GM18519 (cell line): ENCODE data around the gene KRT2.
"Not testable (repeated sequence)": the region's sequence is repeated elsewhere in the genome, so short reads cannot be mapped to it uniquely, and the experiment has no call there.

Experiments
- ATAC-seq: cut with Tn5 transposase; IDR thresholded peaks from one replicate; pipeline ENCODE4 v1.9.1; 2021; ENCODE audit warnings: mild to moderate bottlenecking, moderate library complexity; ENCODE audit not compliant: unreplicated experiment, low FRiP score

Gene KRT2

DNA sequence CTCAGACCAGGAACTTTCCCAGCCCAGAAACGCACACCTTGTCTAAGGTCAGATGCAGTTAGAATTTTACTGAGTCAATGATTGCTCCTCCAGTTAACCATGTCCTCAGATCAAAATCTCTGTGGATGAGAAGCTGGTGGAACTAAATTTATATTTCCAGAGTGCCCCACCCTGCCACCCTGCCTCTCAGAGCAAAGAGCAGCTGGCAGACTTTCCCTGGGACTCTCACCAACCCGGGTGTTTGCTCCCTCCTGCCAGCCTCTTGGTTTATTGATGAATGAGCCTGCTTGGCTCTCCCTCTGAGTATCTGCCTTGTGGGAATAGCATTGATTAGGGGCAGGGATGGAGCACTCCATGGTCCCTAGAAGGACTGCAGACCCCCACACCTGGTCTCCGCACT, 34.1 kb upstream of the KRT2 start:
- ATAC-seq: no peak

DNA sequence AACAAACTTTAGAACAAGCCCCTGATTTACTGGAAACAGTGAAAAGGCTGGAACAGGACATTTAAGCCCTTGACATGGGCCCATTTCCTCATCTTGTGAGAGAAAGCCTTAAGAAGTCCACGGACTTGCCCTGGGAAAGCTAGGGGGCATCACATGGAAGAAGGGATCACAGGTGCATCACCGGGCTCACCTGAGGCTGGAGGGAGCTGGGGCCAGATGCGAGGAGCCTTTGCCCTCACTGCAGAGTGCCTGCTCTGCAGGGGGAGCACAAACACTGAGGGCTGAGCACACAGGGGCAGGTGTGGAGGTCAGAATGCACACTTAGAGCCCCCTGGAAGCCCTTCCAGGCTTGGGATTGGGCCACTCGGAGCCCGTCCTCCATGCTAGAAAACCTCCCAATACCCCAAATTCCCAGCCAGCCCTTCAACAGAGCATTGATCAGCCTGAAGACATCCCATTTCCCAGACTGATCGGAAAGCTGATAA, 33.4 kb upstream of the KRT2 start:
- ATAC-seq: no peak

DNA sequence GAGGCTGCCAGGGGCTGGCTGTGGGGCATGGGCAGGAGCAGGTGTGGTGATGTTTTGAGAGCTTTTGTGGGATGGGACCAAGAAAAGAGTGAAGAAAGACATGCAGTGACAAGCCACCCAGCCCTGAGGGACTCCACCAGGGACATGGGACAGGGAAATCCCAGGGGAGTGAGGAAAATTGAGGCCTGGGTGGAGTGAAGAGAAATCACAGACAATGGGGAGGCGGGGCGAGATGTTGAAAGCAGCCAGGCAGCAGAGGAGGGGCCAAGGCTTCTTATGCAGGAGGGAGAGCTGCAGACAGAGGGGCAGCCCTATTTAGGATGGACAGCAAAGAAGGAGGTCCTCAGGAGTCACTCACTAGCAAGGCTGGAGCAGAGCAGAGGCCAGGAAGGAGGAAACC, 32.4 kb upstream of the KRT2 start:
- no peak for ATAC-seq

DNA sequence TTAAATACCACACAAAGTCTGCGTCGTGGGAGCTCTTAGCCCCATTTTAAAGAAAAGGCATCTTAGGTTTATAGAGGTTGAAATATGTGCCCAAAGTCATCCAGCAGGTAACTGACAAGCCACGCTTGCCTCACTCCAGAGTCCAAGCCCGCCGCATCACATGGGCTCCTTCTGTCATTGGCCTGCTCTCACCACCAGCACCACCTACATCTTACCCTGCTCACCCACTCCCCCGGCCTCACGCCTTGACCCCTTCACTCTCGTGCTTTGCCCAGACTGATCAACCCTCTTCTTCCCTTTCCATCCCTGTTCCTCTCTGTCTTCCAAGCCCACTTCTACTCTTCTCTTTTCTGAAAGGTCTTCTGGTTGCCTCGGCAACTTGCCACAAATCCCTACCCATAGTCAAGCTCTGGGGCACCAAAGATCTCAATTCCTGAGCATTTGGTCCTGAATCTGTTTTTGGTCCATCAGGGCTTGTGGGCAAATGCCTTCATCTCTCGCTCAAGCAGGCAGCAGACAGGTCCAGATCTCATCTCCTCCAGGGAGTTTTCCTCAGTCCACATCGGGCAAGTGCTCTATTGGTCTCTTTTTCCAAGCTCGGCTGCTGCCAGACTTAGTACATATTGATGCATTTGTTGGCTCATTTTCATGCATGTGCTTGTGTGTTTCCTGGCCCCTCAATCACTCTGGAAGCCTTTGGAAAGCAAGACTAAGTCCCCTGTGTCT, 31.7 kb upstream of the KRT2 start:
- ATAC-seq: no peak

DNA sequence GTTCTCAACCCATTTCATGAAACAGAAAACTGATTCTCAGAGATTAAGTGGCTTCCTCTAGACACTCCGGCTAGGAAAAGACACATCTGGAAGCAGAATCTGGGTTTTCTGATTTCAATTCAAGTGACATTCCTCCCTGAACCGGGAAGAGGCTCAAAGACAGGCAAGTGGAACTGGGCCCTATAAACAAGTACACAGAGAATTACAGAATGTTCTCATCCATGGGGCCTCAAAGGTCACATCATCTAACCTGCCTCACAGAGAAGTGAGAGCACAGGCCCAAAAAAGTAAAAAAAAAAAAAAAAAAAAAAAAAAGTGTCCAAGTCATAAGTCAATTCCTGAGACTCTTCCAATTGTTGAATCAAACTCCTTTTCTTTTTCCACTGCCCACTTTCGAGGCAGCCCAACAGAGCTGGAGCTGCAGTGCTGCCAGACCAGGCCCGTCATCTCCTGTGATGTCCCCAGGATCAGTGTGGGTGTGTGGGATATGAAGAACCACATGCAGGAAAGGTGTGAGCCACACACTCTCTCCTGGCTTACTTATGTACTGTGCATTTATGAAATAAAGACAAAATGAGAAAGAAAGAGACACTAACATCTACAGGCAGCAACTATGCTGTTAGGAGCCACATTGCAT, 31.0 kb upstream of the KRT2 start:
- ATAC-seq: no peak

DNA sequence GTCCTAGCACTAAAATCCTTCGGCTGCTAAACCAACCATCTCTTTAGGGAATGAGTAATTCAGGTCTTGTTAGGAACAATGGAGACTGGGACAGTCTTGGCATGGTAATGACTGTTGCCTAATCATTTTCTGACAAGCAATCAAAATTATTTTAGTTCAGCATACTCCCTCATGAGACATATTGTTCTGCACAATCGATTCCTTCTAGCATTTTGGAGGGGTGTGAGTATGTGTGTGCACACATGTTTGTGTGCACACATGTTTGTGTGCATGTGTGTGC, 30.3 kb upstream of the KRT2 start:
- no peak for ATAC-seq

DNA sequence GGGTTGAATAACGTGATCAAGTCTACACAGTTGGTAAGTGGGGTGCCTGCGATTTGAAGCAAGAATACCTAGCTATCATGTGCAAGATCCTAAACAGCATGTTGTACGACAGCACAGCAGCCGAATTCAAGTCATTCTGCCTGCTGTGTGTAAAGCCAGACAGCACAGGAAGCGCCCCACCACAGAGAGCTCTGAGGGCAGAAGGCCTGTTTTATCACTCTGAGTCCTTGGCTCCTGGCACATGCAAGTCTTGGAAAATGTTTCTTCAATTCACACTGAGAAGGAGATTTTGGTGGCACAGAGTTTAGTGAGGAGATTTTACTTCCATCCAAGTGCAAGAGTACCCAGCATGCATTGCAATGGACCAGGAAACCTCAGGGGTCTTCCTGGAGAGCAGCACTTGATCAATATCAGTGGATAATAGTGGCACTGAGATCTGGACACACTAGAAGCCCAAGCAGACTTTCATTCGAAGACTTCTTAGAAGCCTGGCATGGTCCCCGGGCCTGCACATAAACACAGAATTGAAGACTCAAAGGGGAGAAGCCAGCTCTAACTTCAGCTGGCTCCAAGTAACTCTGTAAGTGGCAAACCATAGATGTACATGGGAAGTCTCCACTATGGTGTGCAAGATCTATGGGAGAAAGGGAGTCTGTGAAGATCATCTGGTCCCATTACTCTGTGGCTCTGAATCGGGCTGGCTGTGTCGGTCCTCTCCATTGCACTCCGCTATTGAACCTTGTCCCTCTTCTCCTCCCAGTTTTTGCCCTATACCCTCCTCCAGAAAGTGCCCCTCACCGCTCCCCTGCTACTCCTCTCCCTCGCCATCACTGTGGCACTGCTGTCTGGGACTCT, 29.7 kb upstream of the KRT2 start:
- ATAC-seq: no peak

DNA sequence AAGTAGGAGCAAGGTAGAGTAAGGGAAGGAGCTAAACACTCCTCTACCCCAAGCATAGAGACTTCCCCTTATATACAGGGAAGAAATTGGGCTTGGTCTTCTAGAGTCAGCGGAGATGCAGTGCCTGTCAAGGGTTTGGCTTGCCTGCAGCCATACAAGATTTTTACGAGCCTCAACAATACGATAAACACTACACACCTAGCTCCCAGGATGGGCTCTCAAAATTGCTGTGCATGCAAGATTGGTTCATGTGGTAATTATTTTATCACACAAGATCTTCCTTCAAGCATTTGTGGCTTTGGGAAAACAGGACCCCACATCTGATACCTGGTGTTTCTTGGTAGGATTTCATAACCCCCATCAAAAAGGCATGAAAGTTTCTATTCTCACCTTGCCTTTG, 28.4 kb upstream of the KRT2 start, which contains the start of gene KRT1:
Gene KRT1 (minus strand): TSS at position 45 of the 400 bp plus-strand sequence. CDS start 59 bp downstream, outside the sequence.
- ATAC-seq: no peak

DNA sequence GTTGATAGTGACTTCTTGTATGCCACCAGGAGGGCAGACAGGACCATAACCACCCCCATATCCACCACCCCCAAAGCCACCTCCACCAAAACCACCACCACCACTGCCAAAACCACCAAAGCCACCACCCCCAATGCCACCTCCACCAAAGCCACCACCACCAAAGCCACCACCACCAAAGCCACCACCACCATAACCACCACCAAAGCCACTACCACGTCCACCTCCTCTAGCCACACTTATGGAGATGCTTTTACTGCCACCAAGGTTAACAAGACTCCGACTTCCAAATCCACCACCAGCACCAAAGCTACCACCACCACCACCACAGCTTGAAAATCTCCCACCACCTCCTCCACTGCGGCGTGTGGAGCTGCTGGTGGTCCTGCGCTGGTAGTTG, 27.9 kb upstream of the KRT2 start:
- no peak for ATAC-seq

DNA sequence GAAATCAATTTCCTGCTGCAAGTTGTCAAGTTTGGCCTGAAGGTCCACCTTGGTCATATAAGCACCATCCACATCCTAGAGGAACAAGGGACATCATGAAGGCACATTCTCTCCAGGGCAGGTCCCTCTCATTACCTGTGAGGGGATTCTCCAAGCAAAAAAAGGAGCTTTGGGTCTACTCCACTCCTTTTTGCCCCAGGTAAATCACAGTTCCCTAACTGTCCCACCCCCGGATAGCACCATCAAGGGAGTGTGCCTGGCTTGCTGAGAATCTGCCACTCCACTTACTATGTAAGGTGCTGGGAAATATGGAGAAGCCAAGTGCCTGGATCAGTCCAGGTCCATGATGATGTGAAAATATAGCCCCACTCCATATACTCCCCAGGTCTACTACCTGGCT, 25.7 kb upstream of the KRT2 start:
- ATAC-seq: no peak

DNA sequence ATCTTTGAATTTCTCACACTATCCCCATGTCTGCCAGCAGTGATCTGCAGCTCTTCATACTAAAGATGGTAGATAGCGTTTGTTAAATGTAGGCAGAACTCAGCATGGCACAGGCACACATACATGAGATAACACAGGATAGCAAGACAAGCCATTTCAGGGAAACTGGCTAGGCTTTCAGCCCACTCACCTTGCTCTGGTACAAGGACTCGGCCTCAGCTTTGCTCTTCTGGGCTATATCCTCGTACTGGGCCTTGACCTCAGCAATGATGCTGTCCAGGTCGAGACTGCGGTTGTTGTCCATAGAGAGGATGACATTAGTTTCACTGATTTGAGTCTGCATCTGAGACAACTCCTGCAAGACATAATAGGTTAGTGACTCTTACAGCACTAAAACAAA, 25.1 kb upstream of the KRT2 start:
- ATAC-seq: no peak

DNA sequence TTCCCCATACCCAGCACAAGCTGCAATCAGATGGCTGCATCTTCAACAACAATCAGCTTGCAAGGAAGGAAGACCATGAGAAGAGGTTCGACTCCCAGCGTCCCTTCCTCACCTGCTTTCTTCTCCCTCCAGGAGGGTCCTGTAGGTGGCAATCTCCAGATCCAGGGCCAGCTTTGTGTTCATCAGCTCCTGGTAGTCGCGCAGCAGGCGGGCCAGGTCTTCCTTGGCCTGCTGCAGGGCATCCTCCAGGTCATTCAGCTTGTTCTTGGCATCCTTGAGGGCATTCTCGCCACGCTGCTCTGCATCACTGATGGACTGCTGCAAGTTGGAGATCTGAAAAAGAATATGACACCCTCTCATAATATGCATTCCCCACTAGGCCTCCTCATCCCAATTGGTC, 24.2 kb upstream of the KRT2 start:
- ATAC-seq: no peak

DNA sequence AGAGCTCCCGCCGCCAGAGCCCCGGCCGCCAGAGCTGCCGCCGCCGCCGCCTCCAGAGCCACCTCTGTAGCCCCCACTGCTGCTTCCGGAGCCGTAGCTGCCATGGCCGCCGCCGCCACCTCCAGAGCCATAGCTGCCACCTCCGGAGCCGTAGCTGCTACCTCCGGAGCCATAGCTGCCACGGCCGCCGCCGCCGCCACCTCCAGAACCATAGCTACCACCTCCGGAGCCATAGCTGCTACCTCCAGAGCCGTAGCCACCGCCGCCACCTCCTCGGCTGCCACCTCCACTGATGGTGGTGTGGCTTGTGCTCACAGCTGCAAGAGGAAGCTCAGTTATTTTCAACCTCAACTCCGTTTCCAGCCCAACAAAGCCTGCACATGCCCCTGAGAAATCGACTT, 23.3 kb upstream of the KRT2 start:
- ATAC-seq: no peak

DNA sequence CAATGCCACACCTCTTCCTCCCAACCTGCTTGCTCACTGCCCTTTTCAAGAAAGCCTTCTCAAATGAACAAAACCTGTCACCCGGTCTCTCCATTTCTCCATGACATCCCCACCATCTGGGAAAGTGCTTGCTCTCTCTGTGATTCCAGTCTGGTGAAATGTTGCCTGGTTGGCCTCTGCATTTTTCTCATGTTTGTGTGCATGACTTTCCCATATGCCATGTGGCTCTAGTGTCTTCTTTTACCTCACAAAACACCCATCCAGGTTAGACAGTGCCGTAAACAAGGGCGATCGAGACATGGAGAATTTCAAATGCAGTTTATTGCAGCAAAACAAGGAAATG, 22.4 kb upstream of the KRT2 start:
- no peak for ATAC-seq

DNA sequence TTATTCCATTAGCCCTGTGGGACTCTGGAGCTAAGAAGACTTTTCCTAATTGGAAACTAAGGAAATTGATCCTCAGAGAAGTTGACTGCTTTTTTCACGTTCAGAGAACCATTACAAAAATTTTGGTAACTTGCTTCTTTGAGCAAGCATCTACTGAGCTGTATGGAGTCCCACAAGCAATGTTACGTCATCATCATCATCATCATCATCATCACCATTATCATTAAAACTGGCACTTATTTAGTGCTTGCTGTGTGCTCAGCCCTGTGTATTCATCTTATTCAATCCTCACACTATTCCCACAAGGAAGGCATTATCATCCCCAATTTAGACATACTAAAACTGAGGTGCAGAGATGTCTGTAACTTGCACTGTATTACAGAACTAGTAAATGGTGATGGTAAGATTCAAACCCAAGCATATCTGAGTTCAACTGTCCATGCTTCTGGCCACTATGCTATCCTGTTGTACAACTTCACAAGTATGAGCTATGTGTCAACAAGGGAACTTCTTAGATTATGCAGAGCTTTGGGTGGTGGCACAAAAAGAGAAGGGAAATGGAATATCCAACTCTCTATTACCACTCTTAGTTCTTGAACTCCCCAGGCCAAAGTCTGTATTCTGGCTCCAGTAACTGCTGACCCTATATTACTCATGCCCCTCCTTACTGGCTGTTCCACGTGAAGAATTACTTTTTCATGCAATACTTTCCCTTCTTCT, 21.9 kb upstream of the KRT2 start:
- no peak for ATAC-seq

DNA sequence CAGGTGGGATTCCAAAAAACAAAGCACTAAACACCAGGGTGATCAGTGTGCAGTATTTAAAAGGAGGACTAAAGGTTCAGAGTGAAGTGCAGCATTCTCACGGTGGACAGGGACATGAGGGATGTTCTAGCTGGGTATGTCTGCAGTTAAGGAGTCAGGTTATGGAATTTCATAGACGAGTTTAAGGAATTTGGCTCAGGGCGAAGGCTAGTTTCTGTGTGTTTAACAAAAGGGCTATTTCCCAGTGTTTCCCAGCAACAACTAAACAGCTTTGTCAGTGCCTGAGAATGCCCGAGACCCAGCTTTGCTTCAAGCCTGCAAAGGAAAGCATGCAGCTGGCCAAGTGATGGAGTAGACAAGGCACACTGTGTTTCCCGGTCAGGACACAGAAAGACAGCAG, 21.2 kb upstream of the KRT2 start:
- ATAC-seq: no peak

DNA sequence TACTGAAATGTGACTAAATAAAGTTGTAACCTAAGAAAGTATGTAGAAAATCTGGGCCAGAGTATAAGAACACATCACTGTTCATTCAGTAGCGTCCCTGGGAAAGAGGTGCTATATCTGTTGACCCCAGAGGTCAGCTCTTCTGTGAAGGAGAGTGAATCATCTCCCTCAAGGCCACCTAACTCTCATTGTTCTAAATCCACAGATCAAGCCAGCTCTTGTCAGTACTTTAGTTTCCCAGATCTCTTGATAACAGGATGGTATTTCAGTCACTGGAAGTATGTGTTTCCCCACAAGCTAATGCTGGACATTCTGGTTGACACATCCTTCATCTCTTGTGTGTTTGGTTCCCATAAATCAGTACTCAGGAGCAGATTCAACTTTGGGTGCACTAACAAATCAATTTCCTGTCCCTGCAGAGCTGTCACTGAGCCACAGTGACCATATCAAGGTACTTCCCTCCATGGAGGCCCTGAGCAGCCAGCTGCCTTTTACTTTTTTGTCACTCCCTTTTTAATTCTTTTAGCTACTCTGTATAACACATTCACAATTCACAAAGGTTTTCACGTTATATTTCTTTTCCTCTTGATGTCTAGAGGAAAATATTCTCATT, 20.4 kb upstream of the KRT2 start:
- ATAC-seq: no peak

DNA sequence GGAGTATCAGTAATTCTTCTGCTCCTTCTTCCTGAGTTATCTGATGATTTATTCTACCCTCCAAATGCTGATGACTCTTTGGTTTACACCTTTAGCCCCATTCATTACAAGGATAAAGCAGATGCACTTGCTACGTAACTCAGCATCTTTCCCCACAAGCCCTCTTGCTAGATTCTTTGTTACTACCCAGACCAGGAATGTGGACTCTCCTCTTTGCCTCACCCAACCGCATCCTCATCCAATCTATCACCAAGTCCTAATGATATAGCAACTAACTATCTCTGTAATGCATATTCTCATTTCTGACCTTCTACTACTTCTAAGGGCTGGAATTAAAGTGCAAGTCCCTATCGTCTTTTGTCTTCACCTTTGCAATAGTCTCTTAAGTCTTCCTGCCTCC, 18.9 kb upstream of the KRT2 start:
- no peak for ATAC-seq

DNA sequence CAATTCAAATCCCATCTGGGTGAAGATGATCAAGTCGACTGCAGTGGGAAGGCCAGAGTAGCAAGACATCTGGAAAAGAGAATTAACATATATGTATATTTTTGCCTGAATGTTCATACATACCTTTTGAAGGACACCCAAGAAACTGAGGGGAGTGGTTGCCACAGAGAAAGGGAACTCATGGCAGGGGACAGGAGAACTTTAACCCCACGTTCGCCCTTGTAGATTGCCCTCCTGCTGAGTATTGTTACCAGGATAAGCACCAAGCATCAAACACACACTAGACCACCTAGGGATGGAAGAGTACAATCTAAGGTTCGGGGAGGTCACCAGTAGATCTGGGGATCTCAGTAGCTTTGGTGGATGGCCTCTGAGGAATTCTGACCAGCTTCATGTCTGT, 18.5 kb upstream of the KRT2 start:
- ATAC-seq: no peak

DNA sequence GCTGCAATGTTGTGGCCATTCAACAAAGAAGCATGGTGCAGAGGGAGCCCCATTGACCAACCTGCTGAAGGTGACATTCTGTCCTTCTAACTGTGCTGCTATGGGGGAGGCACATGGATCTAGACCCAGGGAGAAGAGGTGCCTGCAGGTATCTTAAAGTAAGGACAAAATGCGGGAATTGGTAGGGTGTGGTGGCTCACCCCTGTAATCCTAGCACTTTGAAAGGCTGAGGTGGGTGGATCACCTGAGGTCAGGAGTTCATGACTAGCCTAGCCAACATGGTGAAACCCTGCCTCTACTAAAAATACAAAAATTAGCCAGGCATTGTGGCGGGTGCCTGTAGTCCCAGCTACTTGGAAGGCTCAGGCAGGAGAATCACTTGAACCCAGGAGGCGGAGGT, 17.9 kb upstream of the KRT2 start:
- ATAC-seq: not testable (repeated sequence)

DNA sequence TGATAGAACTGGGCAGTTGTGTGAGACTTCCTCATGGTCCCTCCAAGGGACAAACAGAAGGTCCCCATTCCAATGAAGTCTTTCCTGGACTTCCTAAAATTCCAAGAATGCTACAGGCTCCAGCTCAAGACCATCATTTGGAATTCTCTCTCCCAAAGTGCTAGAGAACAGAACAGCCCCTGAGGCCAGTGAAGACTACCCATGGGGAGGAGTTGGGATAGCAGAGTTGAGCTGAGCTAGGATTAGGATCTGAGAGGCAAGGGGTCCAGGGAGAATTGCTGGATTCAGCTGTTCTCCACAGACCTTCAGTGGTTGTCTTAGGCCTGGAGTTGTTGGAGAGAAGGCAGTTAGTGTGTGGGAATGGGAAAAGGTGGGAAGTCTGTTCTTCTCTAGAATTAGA, 17.4 kb upstream of the KRT2 start:
- ATAC-seq: no peak
